Mesenchymal stem cell (in vitro differentiated cells and primary cell): ENCODE data around the gene GPR26.

ENCODE experiments used
- DNase-seq: peaks from one replicate; pipeline ENCODE4 v3.0.0-alpha.2; 2013
- H2AFZ ChIP-seq: one replicate; pipeline ENCODE4 v1.6.1; 2013; ENCODE audit warnings: low read depth, mild to moderate bottlenecking, control low read depth, inconsistent platforms, low read length, moderate library complexity
- H2AK5ac ChIP-seq: 2 replicates; pipeline ENCODE4 v1.6.1; 2013; ENCODE audit warnings: low read length, moderate library complexity, mild to moderate bottlenecking, inconsistent platforms; ENCODE audit not compliant: severe bottlenecking
- H2BK120ac ChIP-seq: one replicate; pipeline ENCODE4 v1.6.1; 2013; ENCODE audit warnings: low read depth, mild to moderate bottlenecking, inconsistent platforms, low read length, moderate library complexity
- H2BK12ac ChIP-seq, 2 experiments: one replicate each; pipeline ENCODE4 v1.6.1; 2013; ENCODE audit warnings: inconsistent platforms in 2 of 2, low read length in 2 of 2, mild to moderate bottlenecking in 2 of 2, moderate library complexity in 2 of 2, control low read depth in 1 of 2
- H2BK15ac ChIP-seq: one replicate; pipeline ENCODE4 v1.6.1; 2013; ENCODE audit warnings: mild to moderate bottlenecking, low read depth, inconsistent platforms; ENCODE audit not compliant: poor library complexity, severe bottlenecking
- H2BK5ac ChIP-seq: 2 replicates; pipeline ENCODE4 v1.6.1; 2013; ENCODE audit warnings: low read depth, mild to moderate bottlenecking, low read length, control low read depth, inconsistent platforms; ENCODE audit not compliant: poor library complexity, severe bottlenecking
- H3K14ac ChIP-seq, 2 experiments: one replicate each; pipeline ENCODE4 v1.6.1; 2013; ENCODE audit warnings: inconsistent platforms in 2 of 2, low read length in 2 of 2, control low read depth in 1 of 2, mild to moderate bottlenecking in 1 of 2, moderate library complexity in 1 of 2
- H3K18ac ChIP-seq, 2 experiments: one replicate each; pipeline ENCODE4 v1.6.1; 2013; ENCODE audit warnings: inconsistent platforms in 2 of 2, low read length in 2 of 2, control low read depth in 1 of 2, low read depth in 1 of 2, mild to moderate bottlenecking in 1 of 2
- H3K23ac ChIP-seq, 2 experiments: one replicate each; pipeline ENCODE4 v1.6.1; 2013; ENCODE audit warnings: inconsistent platforms in 2 of 2, low read length in 2 of 2, mild to moderate bottlenecking in 2 of 2, moderate library complexity in 2 of 2, control low read depth in 1 of 2
- H3K27ac ChIP-seq: 2 replicates; pipeline ENCODE4 v1.5.1; 2013; ENCODE audit warnings: mild to moderate bottlenecking, moderate library complexity, low read length, control low read depth, inconsistent platforms; ENCODE audit not compliant: poor library complexity, severe bottlenecking
- H3K27me3 ChIP-seq, 2 experiments: 2 replicates each; pipeline versions ENCODE4 v1.6.1 to v1.7.0; 2013; ENCODE audit warnings: low read length in 2 of 2, mild to moderate bottlenecking in 2 of 2, moderate library complexity in 2 of 2, control low read depth in 1 of 2, inconsistent platforms in 1 of 2; ENCODE audit not compliant: control insufficient read depth in 1 of 2, insufficient read depth in 1 of 2
- H3K36me3 ChIP-seq, 2 experiments: 2 replicates each; pipeline versions ENCODE4 v1.6.1 to v1.7.0; 2013; ENCODE audit warnings: low read length in 2 of 2, control low read depth in 1 of 2, inconsistent platforms in 1 of 2, low read depth in 1 of 2, mild to moderate bottlenecking in 1 of 2; ENCODE audit not compliant: insufficient read depth in 2 of 2, control insufficient read depth in 1 of 2
- H3K4ac ChIP-seq, 2 experiments: one replicate each; pipeline ENCODE4 v1.6.1; 2013; ENCODE audit warnings: inconsistent platforms in 2 of 2, low read length in 2 of 2, mild to moderate bottlenecking in 2 of 2, moderate library complexity in 2 of 2, control low read depth in 1 of 2, low read depth in 1 of 2
- H3K4me1 ChIP-seq: 2 replicates; pipeline ENCODE4 v1.6.1; 2013; ENCODE audit warnings: low read depth, low read length, control low read depth; ENCODE audit not compliant: control insufficient read depth, insufficient read depth
- H3K4me2 ChIP-seq: 2 replicates; pipeline ENCODE4 v1.6.1; 2013; ENCODE audit warnings: low read length, mild to moderate bottlenecking, inconsistent platforms; ENCODE audit not compliant: poor library complexity, severe bottlenecking
- H3K4me3 ChIP-seq, 2 experiments: 2 replicates each; pipeline versions ENCODE4 v1.5.1 to v1.7.0; 2013; ENCODE audit warnings: low read length in 2 of 2, mild to moderate bottlenecking in 2 of 2, control low read depth in 1 of 2, low read depth in 1 of 2; ENCODE audit not compliant: insufficient read depth in 1 of 2
- H3K79me1 ChIP-seq: replicated peaks from 2 replicates; pipeline ENCODE4 v1.6.1; 2013; ENCODE audit warnings: mild to moderate bottlenecking, control low read depth, low read length, inconsistent platforms; ENCODE audit not compliant: poor library complexity, severe bottlenecking
- H3K9ac ChIP-seq: 2 replicates; pipeline ENCODE4 v1.7.0; 2013; ENCODE audit warnings: mild to moderate bottlenecking, low read length, moderate library complexity
- H3K9me3 ChIP-seq: 2 replicates; pipeline ENCODE4 v1.7.0; 2013; ENCODE audit warnings: mild to moderate bottlenecking, low read length; ENCODE audit not compliant: control insufficient read depth
- H4K8ac ChIP-seq: one replicate; pipeline ENCODE4 v1.6.1; 2013; ENCODE audit warnings: inconsistent platforms, mild to moderate bottlenecking, low read length, moderate library complexity
- H4K91ac ChIP-seq: one replicate; pipeline ENCODE4 v1.6.1; 2013; ENCODE audit warnings: mild to moderate bottlenecking, low read length, inconsistent platforms
- WGBS: methylation state at CpG from one replicate; pipeline ENCODE4 v1.1.7; 2013; ENCODE audit warnings: mixed read lengths; 5-methylcytosine and 5-hydroxymethylcytosine counted together

Gene GPR26

DNA sequence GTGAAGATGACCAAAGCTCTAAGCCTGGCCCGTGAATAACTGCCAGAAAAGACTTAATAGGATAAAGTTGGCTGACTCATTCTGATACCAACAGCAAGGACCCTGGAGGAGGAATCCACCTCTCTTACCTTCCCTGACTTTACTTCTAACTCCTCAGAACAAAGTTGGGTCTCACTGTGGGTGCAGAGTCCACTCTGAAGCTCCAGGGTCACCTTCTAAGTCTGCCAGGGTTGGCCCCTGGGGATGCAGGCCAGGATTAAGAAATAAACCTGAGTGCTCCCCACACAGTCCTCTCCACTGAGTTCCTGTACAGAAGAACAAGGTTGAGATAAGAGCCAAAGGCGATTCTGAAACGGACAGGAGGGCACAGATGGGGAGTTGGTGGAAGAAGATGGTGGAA lies 54.4 kb downstream of the GPR26 start:
- peaks cover 13% of the 10 kb centered on the region for H3K9me3 ChIP-seq
- H3K27me3 ChIP-seq, result peaks cover 0 to 10% of the 10 kb centered on the region in 2 experiments
- no peak overlapping the region for H2BK5ac ChIP-seq
- no peak overlapping the region for H3K4me3 ChIP-seq
- no peaks in the 10 kb centered on the region for H3K79me1 ChIP-seq
- H2AFZ ChIP-seq, result no peak overlapping the region
- H2AK5ac ChIP-seq, result no peak overlapping the region
- H4K91ac ChIP-seq, result no peak overlapping the region
- H2BK15ac ChIP-seq, result no peak overlapping the region
- no peak overlapping the region for H3K9ac ChIP-seq
- no peak overlapping the region for H3K14ac ChIP-seq
- no peak overlapping the region for H3K18ac ChIP-seq
- H2BK120ac ChIP-seq, result no peak overlapping the region
- no peak overlapping the region for H4K8ac ChIP-seq
- H3K4me1 ChIP-seq, result no peaks in the 10 kb centered on the region
- no peak overlapping the region for H3K27ac ChIP-seq
- H3K4me2 ChIP-seq, result no peak overlapping the region
- WGBS, result 73% methylated on average over 3 of the region's 3 CpGs
- no peak overlapping the region for H3K23ac ChIP-seq
- DNase-seq, result no peak
- no peaks in the 10 kb centered on the region for H3K36me3 ChIP-seq
- H3K4ac ChIP-seq, result no peak overlapping the region
- no peak overlapping the region for H2BK12ac ChIP-seq

DNA sequence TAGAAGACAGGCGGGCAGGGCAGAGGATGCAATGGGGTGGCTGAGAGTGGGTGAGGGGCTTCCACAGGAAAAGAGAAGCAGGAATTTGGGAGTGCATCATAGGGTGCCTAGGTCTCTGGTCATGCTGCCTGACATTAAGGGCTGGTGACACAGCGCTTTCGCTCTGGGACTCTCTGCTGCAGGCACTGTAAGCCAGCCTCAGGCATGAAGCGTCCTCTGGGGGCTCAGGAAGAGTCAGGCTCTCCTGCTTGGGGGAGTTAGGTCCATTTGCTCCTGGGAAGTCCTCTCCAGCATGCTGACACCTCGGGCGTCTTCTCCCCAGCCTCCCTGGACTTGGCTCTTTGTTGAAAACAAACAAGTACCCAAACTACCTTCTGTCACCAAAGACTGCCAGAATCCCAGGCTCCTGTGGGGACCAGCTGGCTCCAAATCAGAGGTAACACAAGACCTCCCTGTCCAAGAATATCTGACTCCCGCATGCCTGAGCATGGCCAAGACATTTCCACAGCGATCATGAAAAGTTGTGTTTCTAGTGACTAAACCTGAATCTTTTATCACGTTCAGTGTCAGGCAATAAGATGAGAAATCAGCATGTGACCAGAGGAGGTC lies 55.4 kb downstream of the GPR26 start:
- no peaks in the 10 kb centered on the region for H3K4me1 ChIP-seq
- no peak overlapping the region for H3K14ac ChIP-seq
- H2AFZ ChIP-seq, result no peak overlapping the region
- H2BK120ac ChIP-seq, result no peak overlapping the region
- H4K8ac ChIP-seq, result no peak overlapping the region
- H3K4me2 ChIP-seq, result peak overlapping the region; percentile 6
- H2BK15ac ChIP-seq, result no peak overlapping the region
- H2BK12ac ChIP-seq, result no peak overlapping the region
- H2BK5ac ChIP-seq, result no peak overlapping the region
- no peaks in the 10 kb centered on the region for H3K36me3 ChIP-seq
- no peak overlapping the region for H3K4ac ChIP-seq
- no peak overlapping the region for H3K18ac ChIP-seq
- no peak overlapping the region for H3K9ac ChIP-seq
- 76% methylated on average over 9 of the region's 9 CpGs for WGBS
- no peaks in the 10 kb centered on the region for H3K79me1 ChIP-seq
- peaks cover 13% of the 10 kb centered on the region for H3K9me3 ChIP-seq
- peaks cover 0 to 10% of the 10 kb centered on the region in 2 experiments for H3K27me3 ChIP-seq
- no peak overlapping the region for H3K4me3 ChIP-seq
- no peak overlapping the region for H2AK5ac ChIP-seq
- H4K91ac ChIP-seq, result no peak overlapping the region
- H3K27ac ChIP-seq, result no peak overlapping the region
- DNase-seq, result no peak
- H3K23ac ChIP-seq, result no peak overlapping the region

DNA sequence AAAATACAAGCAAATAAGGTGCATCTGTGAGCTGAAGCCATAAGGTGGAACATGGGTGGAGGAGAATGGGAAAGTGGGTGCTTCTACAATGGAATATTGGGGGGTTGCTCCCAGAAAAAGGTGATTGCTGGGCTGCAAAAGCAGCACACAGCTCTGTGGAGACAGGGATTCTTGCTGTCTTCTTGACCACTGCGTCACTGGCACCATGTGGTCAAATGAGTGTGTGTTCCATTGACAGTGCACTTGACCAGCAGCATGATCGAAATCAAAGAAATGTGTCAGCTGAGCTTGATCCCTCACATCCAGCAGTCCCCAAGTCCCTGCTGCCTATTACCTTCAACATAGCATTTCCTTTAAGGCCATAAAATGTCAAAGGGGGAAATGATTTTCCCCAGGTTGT lies 56.2 kb downstream of the GPR26 start:
- Histone ChIP-seq H4K91ac (no peak overlapping the region), H3K4me1 (no peaks in the 10 kb centered on the region)

DNA sequence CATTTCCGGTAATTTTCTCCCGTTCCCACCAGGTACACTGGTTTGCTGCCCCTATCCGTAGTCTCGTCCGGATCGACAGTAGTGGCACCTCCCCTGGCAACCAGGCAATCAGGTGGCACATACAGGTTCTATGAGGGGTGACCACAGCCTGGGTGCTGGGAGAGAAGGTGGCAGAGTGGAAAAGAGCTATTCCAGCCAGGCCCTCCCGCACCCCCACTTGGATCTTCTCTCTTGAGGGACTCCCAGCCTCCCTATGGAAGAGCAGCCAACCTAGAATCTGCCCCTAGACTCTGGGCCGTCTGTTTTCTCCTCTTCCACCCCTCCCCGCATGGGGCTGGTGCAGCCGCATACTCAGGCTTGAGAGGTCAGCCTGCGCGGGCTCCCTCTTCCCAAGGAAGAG lies 58.6 kb downstream of the GPR26 start:
- Histone ChIP-seq H3K27ac (no peak overlapping the region), H3K18ac (no peak overlapping the region), H3K23ac (no peak overlapping the region), H3K79me1 (no peaks in the 10 kb centered on the region), H2AK5ac (no peak overlapping the region), H2AFZ (no peak overlapping the region), H3K4me3 (no peak overlapping the region), H3K9me3 (no peaks in the 10 kb centered on the region), H2BK120ac (no peak overlapping the region), H3K27me3 (peaks cover 0 to 10% of the 10 kb centered on the region in 2 experiments), H3K14ac (no peak overlapping the region), H3K36me3 (no peaks in the 10 kb centered on the region), H2BK15ac (no peak overlapping the region), H2BK5ac (no peak overlapping the region), H4K91ac (no peak overlapping the region), H3K4me1 (no peaks in the 10 kb centered on the region), H3K4ac (no peak overlapping the region), H4K8ac (no peak overlapping the region), H3K4me2 (no peak overlapping the region), H2BK12ac (no peak overlapping the region), H3K9ac (no peak overlapping the region)
- 79% methylated on average over 12 of the region's 12 CpGs for WGBS
- no peak for DNase-seq

More for the DNA sequence above, 56.2 kb downstream of the GPR26 start:
- Histone ChIP-seq H2BK12ac (no peak overlapping the region), H2BK15ac (no peak overlapping the region), H2AFZ (no peak overlapping the region), H3K79me1 (no peaks in the 10 kb centered on the region), H4K8ac (no peak overlapping the region), H3K9ac (no peak overlapping the region), H2BK120ac (no peak overlapping the region), H3K36me3 (no peaks in the 10 kb centered on the region), H3K23ac (no peak overlapping the region), H3K4ac (no peak overlapping the region), H3K27ac (no peak overlapping the region), H2BK5ac (no peak overlapping the region), H3K27me3 (peaks cover 0 to 10% of the 10 kb centered on the region in 2 experiments), H3K18ac (no peak overlapping the region), H3K9me3 (peaks cover 13% of the 10 kb centered on the region), H3K4me2 (no peak overlapping the region), H2AK5ac (no peak overlapping the region), H3K4me3 (no peak overlapping the region), H3K14ac (no peak overlapping the region)
- no peak for DNase-seq
- 73% methylated on average over 2 of the region's 2 CpGs for WGBS
